GM19099 (cell line): ENCODE data around the gene TDRD7.

Experiments
- POLR2A ChIP-seq: IDR thresholded peaks from 3 replicates; pipeline ENCODE4 v1.6.1; 2011; ENCODE audit warnings: low read depth; ENCODE audit not compliant: insufficient read length; ENCODE audit errors: extremely low read depth

Gene TDRD7

GRCh38 chr9:97475059-97475458 is 63.2 kb downstream of the TDRD7 start:
- TF ChIP-seq POLR2A = no peak

- TF ChIP-seq POLR2A = no peak
These were observed 66.5 kb downstream of the TDRD7 start for GRCh38 chr9:97478301-97478981.

GRCh38 chr9:97479496-97480159 is 67.7 kb downstream of the TDRD7 start:
- TF ChIP-seq POLR2A = no peak

GRCh38 chr9:97480174-97480573 is 68.3 kb downstream of the TDRD7 start:
- no peak for TF ChIP-seq POLR2A

GRCh38 chr9:97480749-97481148 is 68.9 kb downstream of the TDRD7 start:
- TF ChIP-seq POLR2A = no peak

GRCh38 chr9:97484134-97484533 is 72.2 kb downstream of the TDRD7 start:
- no peak for TF ChIP-seq POLR2A

GRCh38 chr9:97487107-97487506 is 75.2 kb downstream of the TDRD7 start:
- no peak for TF ChIP-seq POLR2A

GRCh38 chr9:97487861-97488260 is 76.0 kb downstream of the TDRD7 start:
- no peak for TF ChIP-seq POLR2A

GRCh38 chr9:97491216-97491999 is 79.5 kb downstream of the TDRD7 start:
- TF ChIP-seq POLR2A = no peak

- no peak for TF ChIP-seq POLR2A
These were observed 88.4 kb downstream of the TDRD7 start for GRCh38 chr9:97500263-97500662.

GRCh38 chr9:97500765-97501176 is 88.9 kb downstream of the TDRD7 start:
- no peak for TF ChIP-seq POLR2A

GRCh38 chr9:97501177-97501971 is 89.5 kb downstream of the TDRD7 start, which contains the start of gene TMOD1:
TSS of gene TMOD1 (plus strand) at chr9:97501666. CDS start at chr9:97524189, 22,523 bp downstream.
- no peak for TF ChIP-seq POLR2A

- TF ChIP-seq POLR2A = no peak
These were observed 90.0 kb downstream of the TDRD7 start for GRCh38 chr9:97501972-97502221.

- no peak for TF ChIP-seq POLR2A
These were observed 90.5 kb downstream of the TDRD7 start for GRCh38 chr9:97502222-97502983.
